Tibial nerve (tissue), 4 donors: ENCODE measurements around the gene APBA1. TPM values are rescaled to one million over a fixed set of nuclear protein-coding genes. Genes with fewer than 3 reads are reported as not detected.

Experiments
- DNase-seq, 2 donors: peaks; one replicate each; pipeline ENCODE4 v3.0.0-alpha.2; 2019; ENCODE audit warnings: low spot score in 2 of 2
- H3K27ac ChIP-seq, 4 donors: fragments of 200-600 bp; sonication (generic) in 3 of 4; one replicate each; pipeline ENCODE4 v1.5.1; 2017 to 2019; ENCODE audit warnings: mild to moderate bottlenecking in 1 of 4
- H3K27me3 ChIP-seq, 2 donors: fragments of 200-600 bp; sonication (generic) in 1 of 2; one replicate each; pipeline versions ENCODE4 v1.5.1 to v1.6.0; 2017 to 2019
- H3K36me3 ChIP-seq, 3 donors: fragments of 200-600 bp; sonication (generic); one replicate each; pipeline ENCODE4 v1.5.1; 2018 to 2019
- H3K4me1 ChIP-seq, 4 donors: fragments of 200-600 bp; sonication (generic) in 3 of 4; one replicate each; pipeline ENCODE4 v1.5.1; 2017 to 2019
- H3K4me3 ChIP-seq, 4 donors: fragments of 200-600 bp; sonication (generic) in 3 of 4; one replicate each; pipeline ENCODE4 v1.5.1; 2017 to 2019; ENCODE audit warnings: mild to moderate bottlenecking in 1 of 4, moderate library complexity in 1 of 4
- H3K9me3 ChIP-seq, 4 donors: fragments of 200-600 bp; sonication (generic) in 3 of 4; one replicate each; pipeline ENCODE4 v1.5.1; 2017 to 2019
- EP300 ChIP-seq, 2 donors: sonication (generic); formaldehyde crosslinking; IDR thresholded peaks; one replicate each; pipeline ENCODE4 v1.6.1; 2017; ENCODE audit warnings: antibody characterized with exemption in 2 of 2, mild to moderate bottlenecking in 1 of 2
- POLR2A ChIP-seq, 2 donors: fragments of 450-650 bp; IDR thresholded peaks; one replicate each; pipeline ENCODE4 v1.6.1; 2017; ENCODE audit warnings: antibody characterized with exemption in 2 of 2, mild to moderate bottlenecking in 2 of 2, moderate library complexity in 2 of 2
- WGBS, 2 donors: methylation state at CpG; one replicate each; pipeline ENCODE4 v1.1.5; 2018; 5-methylcytosine and 5-hydroxymethylcytosine counted together
- total RNA-seq, 4 donors: library from RNA; depleted of rRNA; stranded (reverse); fragments of >200 nt; gene quantifications; one replicate each; pipeline ENCODE4 v1.1.0, GENCODE V29; 2016
- TF ChIP-seq, protein P1 (sequence below), 5 experiments: fragments of 200-600 bp in 3 of 5; fragments of 450-650 bp in 2 of 5; sonication (generic) in 3 of 5; IDR thresholded peaks; one replicate each; pipeline ENCODE4 v1.5.1; 2016 to 2019; ENCODE audit warnings: antibody characterized with exemption in 5 of 5, mild to moderate bottlenecking in 3 of 5, moderate library complexity in 2 of 5

Gene APBA1
- total RNA-seq, 4 donors from 2014 or later, result 8.4 to 14.4 (median 9.8) TPM

DNA sequence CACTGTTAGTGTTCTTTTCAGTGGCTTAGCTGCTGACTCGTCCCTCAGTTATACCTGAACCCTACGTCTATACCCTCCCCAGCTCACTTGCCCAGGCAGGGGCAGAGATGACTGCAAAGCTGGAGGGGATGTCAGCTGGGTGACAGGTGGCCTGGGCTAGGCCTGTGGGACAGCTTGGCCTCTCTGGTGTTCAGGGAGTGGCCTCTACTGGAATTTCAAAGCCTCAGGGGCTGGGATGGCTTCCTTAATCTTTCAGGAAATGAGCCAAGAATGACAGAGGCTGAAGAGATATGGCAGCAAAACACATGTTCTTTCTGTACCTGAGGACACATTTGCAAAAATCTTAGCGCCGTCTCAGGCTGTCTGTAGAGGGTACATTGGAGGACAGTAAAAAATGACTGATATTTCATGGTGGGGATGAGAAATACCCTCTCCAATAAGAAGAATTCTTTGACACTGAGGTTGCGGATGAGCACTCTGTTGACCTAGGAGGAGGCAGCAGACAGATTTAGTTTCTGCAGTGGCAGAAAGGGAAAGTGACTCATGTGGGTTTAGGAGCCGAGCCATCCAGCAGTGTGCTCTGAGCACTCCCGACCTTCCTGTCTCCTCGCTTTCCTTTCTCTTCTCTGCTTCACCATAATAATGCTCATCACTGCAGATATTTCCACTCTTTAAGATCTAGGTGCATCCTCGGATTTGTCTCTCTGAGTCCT lies 292.7 kb downstream of the APBA1 start:
- H3K4me3 ChIP-seq, result no peak overlapping the region

DNA sequence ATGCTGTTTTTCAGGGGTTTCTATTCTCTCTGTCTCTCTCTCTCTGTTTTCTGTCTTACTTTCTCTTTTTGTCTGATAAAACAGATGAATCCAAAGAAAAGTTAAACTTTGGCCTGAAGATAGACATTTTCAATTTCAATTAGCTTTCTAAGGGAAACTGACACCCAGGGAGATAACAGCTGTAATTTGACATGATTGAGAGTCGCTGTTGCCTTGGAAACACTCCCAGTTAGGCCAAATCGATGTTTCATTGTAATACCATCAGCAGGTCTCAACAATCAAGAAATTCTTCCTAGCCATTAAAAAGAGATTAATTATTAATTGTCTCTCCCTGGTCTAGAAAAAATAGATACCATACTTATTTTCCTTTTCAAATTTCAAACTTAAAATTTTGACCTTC lies 294.2 kb downstream of the APBA1 start:
- H3K27ac ChIP-seq, result no peak overlapping the region
- H3K27me3 ChIP-seq, result no peaks in the 10 kb centered on the region
- DNase-seq, result no peak
- H3K4me3 ChIP-seq, result no peak overlapping the region
- H3K4me1 ChIP-seq, result peaks cover 0 to 9% (median 0%) of the 10 kb centered on the region in 4 donors
- no peaks in the 10 kb centered on the region for H3K9me3 ChIP-seq
- H3K36me3 ChIP-seq, result no peaks in the 10 kb centered on the region
- 80% methylated on average over 2 of the region's 2 CpGs for WGBS, 2 donors
- TF ChIP-seq POLR2A (IDR thresholded peaks at IDR 0.05), result no peak
- no peak for TF ChIP-seq EP300 (IDR thresholded peaks at IDR 0.05)
- TF ChIP-seq, protein P1, sequence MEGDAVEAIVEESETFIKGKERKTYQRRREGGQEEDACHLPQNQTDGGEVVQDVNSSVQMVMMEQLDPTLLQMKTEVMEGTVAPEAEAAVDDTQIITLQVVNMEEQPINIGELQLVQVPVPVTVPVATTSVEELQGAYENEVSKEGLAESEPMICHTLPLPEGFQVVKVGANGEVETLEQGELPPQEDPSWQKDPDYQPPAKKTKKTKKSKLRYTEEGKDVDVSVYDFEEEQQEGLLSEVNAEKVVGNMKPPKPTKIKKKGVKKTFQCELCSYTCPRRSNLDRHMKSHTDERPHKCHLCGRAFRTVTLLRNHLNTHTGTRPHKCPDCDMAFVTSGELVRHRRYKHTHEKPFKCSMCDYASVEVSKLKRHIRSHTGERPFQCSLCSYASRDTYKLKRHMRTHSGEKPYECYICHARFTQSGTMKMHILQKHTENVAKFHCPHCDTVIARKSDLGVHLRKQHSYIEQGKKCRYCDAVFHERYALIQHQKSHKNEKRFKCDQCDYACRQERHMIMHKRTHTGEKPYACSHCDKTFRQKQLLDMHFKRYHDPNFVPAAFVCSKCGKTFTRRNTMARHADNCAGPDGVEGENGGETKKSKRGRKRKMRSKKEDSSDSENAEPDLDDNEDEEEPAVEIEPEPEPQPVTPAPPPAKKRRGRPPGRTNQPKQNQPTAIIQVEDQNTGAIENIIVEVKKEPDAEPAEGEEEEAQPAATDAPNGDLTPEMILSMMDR (IDR thresholded peaks at IDR 0.05), result no peak

More for the DNA sequence above, 292.7 kb downstream of the APBA1 start:
- Histone ChIP-seq H3K36me3 (no peaks in the 10 kb centered on the region), H3K9me3 (no peaks in the 10 kb centered on the region), H3K4me1 (peaks cover 0 to 9% (median 0%) of the 10 kb centered on the region in 4 donors), H3K27ac (no peak overlapping the region), H3K27me3 (no peaks in the 10 kb centered on the region)
- DNase-seq, result no peak
- 74 to 86% methylated on average over 9 of the region's 9 CpGs for WGBS, 2 donors
- TF ChIP-seq, protein P1 (IDR thresholded peaks at IDR 0.05), result no peak
- TF ChIP-seq EP300 (IDR thresholded peaks at IDR 0.05) (no peak), POLR2A (IDR thresholded peaks at IDR 0.05) (no peak)

Other genes with a start within 250 kb of the APBA1 start
- 10 to 100 TPM; 63.3 to 90.9 (median 68.4) TPM for gene PTAR1, start 87.6 kb upstream of the APBA1 start, total RNA-seq
- gene CFAP95, start 148.4 kb upstream of the APBA1 start, total RNA-seq, result not detected